ENCODE measurements around the gene UBE3A.

The UBE3A gene

DNA sequence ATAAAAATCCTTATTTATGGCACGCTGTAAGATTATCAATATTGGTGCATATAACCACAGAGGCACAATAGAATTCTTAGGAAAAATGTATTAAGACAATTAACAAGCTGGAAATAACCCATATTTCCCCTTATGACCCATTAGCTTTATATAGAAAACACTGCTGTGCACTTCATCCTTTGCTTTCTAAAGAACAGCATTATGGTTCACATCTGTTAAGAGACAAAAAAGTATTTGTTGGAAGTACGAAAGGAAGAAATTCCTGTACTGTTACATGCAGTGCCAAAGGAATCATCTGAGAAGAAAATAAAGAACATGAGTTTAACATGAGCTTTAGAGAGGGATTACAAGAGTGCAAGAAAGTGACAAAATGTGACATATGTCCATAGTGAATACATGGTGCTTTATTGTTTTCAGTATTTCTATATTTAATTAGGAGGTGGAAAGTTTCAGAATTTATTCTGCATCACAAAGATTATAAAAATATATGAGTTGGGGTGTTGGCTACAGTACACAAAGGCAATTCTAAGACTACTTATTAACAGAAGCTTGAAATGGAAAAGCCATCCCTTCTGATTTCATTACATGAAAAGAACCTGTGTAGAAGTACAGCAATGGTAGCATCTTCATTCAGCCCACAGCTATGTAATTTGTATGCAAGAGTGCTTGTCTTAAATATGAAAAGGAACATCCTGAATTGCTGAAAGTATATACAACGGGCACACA, 6.8 kb downstream of the UBE3A start:
- Histone ChIP-seq H3K4me3 (no peak overlapping the region), H3K27ac (no peak overlapping the region)
- TF ChIP-seq, protein P1, sequence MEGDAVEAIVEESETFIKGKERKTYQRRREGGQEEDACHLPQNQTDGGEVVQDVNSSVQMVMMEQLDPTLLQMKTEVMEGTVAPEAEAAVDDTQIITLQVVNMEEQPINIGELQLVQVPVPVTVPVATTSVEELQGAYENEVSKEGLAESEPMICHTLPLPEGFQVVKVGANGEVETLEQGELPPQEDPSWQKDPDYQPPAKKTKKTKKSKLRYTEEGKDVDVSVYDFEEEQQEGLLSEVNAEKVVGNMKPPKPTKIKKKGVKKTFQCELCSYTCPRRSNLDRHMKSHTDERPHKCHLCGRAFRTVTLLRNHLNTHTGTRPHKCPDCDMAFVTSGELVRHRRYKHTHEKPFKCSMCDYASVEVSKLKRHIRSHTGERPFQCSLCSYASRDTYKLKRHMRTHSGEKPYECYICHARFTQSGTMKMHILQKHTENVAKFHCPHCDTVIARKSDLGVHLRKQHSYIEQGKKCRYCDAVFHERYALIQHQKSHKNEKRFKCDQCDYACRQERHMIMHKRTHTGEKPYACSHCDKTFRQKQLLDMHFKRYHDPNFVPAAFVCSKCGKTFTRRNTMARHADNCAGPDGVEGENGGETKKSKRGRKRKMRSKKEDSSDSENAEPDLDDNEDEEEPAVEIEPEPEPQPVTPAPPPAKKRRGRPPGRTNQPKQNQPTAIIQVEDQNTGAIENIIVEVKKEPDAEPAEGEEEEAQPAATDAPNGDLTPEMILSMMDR (IDR thresholded peaks at IDR 0.05): no peak
- DNase-seq (ENCODE audit: low spot score): no peak

DNA sequence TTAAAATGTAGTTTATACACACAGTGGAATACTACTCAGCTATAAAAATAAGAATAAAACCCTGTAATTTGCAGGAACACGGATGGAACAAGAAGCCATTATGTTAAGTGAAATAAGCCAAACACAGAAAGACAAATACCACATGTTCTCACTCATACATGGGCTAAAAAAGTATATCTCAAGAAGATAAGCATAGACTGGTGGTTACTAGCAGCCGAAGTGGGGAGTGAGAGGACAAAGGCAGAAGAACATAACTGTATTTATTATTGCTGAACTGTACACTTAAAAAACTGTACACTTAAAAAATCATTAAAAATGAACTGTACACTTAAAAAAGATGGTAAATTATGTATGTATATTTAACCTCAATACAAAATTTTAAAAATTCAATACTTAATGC, 11.0 kb downstream of the UBE3A start:
- TF ChIP-seq, protein P1 (IDR thresholded peaks at IDR 0.05): no peak
- Histone ChIP-seq H3K4me3 (no peak overlapping the region), H3K27ac (no peak overlapping the region)
- no peak for DNase-seq (ENCODE audit: low spot score)

DNA sequence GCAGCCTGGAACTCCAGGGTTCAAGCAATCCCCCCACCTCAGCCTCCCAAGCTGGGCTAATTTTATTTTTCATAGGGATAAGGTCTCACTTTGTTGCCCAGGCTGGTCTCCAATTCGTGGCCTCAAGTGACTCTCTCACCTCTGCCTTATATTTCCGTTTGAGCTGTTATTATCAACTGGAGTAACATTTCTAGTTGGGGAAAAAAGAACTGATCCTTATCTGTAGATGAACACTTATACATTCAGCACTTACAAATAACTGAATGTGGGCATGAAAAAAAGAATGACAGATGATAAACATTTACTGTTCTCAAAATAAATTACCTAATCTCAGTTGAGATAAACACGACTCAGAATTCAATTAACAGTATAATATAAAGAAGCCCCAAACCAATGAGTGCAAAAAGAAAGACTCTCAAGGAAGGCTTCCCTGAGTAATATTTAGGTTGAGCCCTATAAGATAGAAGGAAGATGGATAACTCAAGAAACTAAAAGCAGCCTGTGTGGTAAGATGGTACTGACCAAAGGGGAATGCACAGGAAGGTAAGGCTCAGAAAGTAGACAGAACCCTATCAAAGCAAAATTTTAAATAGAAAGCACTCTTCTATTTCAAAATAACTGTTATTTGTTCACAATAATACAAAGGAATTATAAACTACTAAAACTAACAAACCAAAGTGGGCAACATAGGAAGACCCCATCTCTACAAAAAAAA, 11.8 kb downstream of the UBE3A start:
- H3K27ac ChIP-seq: no peak overlapping the region
- H3K4me3 ChIP-seq: no peak overlapping the region
- TF ChIP-seq, protein P1 (IDR thresholded peaks at IDR 0.05): no peak
- DNase-seq (ENCODE audit: low spot score): no peak

DNA sequence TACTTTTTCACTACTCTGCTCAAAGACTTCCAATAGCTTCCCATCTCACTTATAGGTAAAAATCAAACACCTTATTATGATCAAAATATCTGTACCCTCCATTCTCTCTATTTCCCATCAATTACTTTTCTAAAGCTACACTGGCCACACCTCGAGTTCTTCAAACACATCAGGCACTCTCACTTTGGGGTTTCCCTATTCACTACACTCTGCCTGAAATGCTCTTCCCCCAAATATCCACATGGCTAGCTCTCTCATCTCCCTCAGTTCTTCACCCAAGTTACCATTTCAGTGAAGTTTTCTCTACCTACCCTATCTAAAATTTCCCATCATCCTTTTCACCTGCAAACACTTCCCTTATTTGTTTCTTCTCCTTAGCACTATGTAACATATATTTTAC, 14.8 kb downstream of the UBE3A start:
- DNase-seq (ENCODE audit: low spot score): no peak
- no peak overlapping the region for H3K4me3 ChIP-seq
- H3K27ac ChIP-seq: no peak overlapping the region
- TF ChIP-seq, protein P1 (IDR thresholded peaks at IDR 0.05): no peak

DNA sequence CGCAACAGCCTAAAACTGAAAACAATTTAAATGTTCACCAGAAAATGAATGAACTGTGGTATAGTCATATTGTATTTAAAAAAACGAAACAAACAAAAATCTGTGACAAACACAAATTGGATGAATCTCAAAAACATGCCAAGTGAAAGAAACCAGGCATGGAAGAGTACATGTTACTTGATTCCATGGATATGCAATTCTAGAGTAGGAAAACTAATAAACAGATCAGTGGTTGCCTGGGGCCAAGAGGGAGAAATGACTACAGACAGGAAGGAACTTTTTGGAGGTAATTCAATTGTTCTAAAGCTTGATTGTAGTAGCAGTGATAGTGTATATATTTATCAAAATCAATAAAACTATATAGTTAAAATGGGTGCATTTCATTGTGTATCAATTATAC, 16.8 kb downstream of the UBE3A start:
- DNase-seq (ENCODE audit: low spot score): no peak
- no peak overlapping the region for H3K4me3 ChIP-seq
- no peak overlapping the region for H3K27ac ChIP-seq
- TF ChIP-seq, protein P1 (IDR thresholded peaks at IDR 0.05): no peak

DNA sequence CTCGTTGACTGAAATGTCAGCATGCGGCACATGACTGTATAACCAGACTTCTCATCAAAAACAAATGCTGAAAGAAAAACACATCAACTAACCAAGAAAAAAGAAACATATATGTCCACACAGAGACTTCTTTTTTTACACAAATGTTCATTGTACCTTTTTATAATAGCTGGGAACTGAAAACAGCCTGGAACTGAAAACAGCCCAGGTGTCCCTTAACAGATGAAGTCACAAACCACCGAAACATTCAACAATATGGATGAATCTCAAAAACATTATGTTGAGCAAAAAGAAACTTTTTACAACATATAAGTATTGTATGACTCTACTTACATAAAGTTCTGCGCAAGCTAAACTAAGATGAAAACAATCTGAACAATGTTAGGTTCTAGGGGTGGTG, 20.6 kb downstream of the UBE3A start:
- H3K27ac ChIP-seq: no peak overlapping the region

More for the DNA sequence above, 20.6 kb downstream of the UBE3A start:
- no peak overlapping the region for H3K4me3 ChIP-seq
- TF ChIP-seq, protein P1 (IDR thresholded peaks at IDR 0.05): no peak
- DNase-seq (ENCODE audit: low spot score): no peak

All from coronary artery (tissue), 2 donors.